Measurements from ENCODE around the gene PITPNB. TPM values are rescaled to one million over a fixed set of nuclear protein-coding genes. Genes with fewer than 3 reads are reported as not detected.

Gene PITPNB
- total RNA-seq, 1 donor from 2014 or later: 51.3 TPM

GRCh38 chr22:27820896-27821866 is 97.9 kb downstream of the PITPNB start:
- no peak for TF ChIP-seq POLR2A (IDR thresholded peaks at IDR 0.05)
- no peak for TF ChIP-seq POLR2AphosphoS5 (IDR thresholded peaks at IDR 0.05; ENCODE audit: insufficient read depth in 1 of 2, low read depth in 1 of 2)
- TF ChIP-seq, protein P1, sequence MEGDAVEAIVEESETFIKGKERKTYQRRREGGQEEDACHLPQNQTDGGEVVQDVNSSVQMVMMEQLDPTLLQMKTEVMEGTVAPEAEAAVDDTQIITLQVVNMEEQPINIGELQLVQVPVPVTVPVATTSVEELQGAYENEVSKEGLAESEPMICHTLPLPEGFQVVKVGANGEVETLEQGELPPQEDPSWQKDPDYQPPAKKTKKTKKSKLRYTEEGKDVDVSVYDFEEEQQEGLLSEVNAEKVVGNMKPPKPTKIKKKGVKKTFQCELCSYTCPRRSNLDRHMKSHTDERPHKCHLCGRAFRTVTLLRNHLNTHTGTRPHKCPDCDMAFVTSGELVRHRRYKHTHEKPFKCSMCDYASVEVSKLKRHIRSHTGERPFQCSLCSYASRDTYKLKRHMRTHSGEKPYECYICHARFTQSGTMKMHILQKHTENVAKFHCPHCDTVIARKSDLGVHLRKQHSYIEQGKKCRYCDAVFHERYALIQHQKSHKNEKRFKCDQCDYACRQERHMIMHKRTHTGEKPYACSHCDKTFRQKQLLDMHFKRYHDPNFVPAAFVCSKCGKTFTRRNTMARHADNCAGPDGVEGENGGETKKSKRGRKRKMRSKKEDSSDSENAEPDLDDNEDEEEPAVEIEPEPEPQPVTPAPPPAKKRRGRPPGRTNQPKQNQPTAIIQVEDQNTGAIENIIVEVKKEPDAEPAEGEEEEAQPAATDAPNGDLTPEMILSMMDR (IDR thresholded peaks at IDR 0.05): no peak
- Histone ChIP-seq H3K4me1 (no peaks in the 10 kb centered on the region), H3K27ac (no peak overlapping the region), H3K4me3 (no peak overlapping the region), H3K36me3 (no peaks in the 10 kb centered on the region), H3K27me3 (no peaks in the 10 kb centered on the region), H3K9me3 (no peaks in the 10 kb centered on the region)
- intact Hi-C loops (cut with DNase I): no loop called here
- no peak for DNase-seq (ENCODE audit: extremely low spot score in 2 of 2)

- intact Hi-C loops (cut with DNase I): no loop called here
- TF ChIP-seq POLR2A (IDR thresholded peaks at IDR 0.05) (no peak), POLR2AphosphoS5 (IDR thresholded peaks at IDR 0.05; ENCODE audit: insufficient read depth in 1 of 2, low read depth in 1 of 2) (no peak)
- TF ChIP-seq, protein P1 (IDR thresholded peaks at IDR 0.05): no peak
These were observed 102.5 kb downstream of the PITPNB start for GRCh38 chr22:27816552-27816951.

DNA sequence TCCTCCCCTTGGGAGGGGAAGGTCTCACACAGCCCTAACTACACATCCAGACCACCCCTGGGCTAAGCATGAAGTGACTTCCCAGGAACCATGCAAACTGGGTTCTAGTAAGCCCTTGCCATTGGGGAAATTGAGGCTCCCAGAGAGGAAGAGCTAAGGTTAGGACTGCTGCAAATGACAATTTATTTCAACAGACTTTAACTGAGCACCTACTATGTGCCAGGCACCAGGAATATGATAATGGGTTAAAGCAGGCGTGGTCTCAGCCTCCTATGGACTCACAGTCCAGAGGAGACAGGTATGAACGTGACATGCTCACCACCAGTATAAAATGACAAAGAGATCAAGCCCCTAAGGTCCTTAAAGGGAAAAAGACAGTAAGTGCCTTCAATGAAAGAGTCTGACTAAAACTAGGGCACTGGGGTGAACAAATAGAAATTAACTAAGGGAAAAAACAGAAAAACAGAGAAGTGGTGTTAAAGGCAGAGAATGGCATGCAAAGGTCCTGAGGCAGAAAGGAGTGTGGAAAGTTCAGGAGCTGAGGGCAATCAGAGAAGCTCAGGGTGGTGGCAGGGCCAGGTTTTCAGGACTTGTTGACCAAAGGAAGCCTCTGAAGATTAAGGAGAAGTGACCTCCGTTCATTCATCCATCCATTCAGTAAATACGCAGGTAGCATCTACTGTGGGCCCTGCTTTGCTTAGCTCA is 103.1 kb downstream of the PITPNB start:
- Histone ChIP-seq H3K9me3 (no peaks in the 10 kb centered on the region), H3K27me3 (no peaks in the 10 kb centered on the region), H3K27ac (no peak overlapping the region), H3K4me3 (no peak overlapping the region), H3K4me1 (peaks cover 5% of the 10 kb centered on the region), H3K36me3 (no peaks in the 10 kb centered on the region)
- intact Hi-C loops (cut with DNase I): no loop called here
- no peak for DNase-seq (ENCODE audit: extremely low spot score in 2 of 2)
- TF ChIP-seq, protein P1 (IDR thresholded peaks at IDR 0.05): no peak
- TF ChIP-seq POLR2A (IDR thresholded peaks at IDR 0.05): no peak
- no peak for TF ChIP-seq POLR2AphosphoS5 (IDR thresholded peaks at IDR 0.05; ENCODE audit: insufficient read depth in 1 of 2, low read depth in 1 of 2)

More at GRCh38 chr22:27816552-27816951, 102.5 kb downstream of the PITPNB start:
- Histone ChIP-seq H3K27me3 (no peaks in the 10 kb centered on the region), H3K27ac (no peak overlapping the region), H3K36me3 (no peaks in the 10 kb centered on the region), H3K4me1 (no peaks in the 10 kb centered on the region), H3K9me3 (no peaks in the 10 kb centered on the region), H3K4me3 (no peak overlapping the region)
- DNase-seq (ENCODE audit: extremely low spot score in 2 of 2): no peak

DNA sequence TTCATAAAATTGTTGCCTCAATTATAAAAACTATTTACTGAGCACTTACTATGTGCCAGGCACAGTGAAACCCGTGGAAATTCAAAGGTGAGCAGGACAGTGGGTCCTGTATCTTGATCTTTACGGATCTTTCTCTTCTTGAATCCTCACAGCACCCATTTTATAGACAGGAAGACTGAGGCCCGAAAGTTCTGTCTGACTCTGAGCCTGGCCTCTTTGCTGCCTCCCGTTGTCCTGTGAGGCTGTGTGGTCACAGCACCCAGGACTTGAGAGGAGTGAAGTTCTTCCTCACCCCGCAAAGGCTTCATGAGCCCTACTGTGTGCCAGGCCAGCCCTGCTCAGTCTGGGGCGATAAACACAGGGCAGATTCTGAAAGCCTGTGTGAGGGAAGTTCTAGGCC is 104.1 kb downstream of the PITPNB start:
- intact Hi-C loops (cut with DNase I): no loop called here
- no peak for TF ChIP-seq POLR2AphosphoS5 (IDR thresholded peaks at IDR 0.05; ENCODE audit: insufficient read depth in 1 of 2, low read depth in 1 of 2)
- TF ChIP-seq POLR2A (IDR thresholded peaks at IDR 0.05): no peak
- TF ChIP-seq, protein P1 (IDR thresholded peaks at IDR 0.05): no peak
- Histone ChIP-seq H3K9me3 (no peaks in the 10 kb centered on the region), H3K27ac (no peak overlapping the region), H3K4me3 (no peak overlapping the region), H3K27me3 (no peaks in the 10 kb centered on the region), H3K4me1 (peaks cover 14% of the 10 kb centered on the region), H3K36me3 (no peaks in the 10 kb centered on the region)
- no peak for DNase-seq (ENCODE audit: extremely low spot score in 2 of 2)
